A673 (cell line): ENCODE measurements around the gene ARHGEF1. TPM values are rescaled to one million over a fixed set of nuclear protein-coding genes. Genes with fewer than 3 reads are reported as not detected.
A peak's percentile ranks its signal among the peaks of the same experiment; 100 is the strongest.

ENCODE experiments used
- Bru-seq: library from RNA; stranded (reverse); fragments of 400-500 nt; gene quantifications from one replicate; lab custom pipeline; 2021; lab: Mats Ljungman, UMichigan
- BruChase-seq, 2 experiments: library from RNA; stranded (reverse); fragments of 400-500 nt; gene quantifications; one replicate each; lab custom pipeline; 2021; lab: Mats Ljungman, UMichigan
- BruUV-seq: library from RNA; stranded (reverse); fragments of 400-500 nt; replicated peaks from 2 replicates; lab custom pipeline; 2021; lab: Mats Ljungman, UMichigan
- CTCF ChIA-PET: fragments of 300-600 bp; sonication (Branson Sonifier 250); formaldehyde crosslinking; loops from one replicate; lab custom pipeline; 2022; ENCODE audit warnings: antibody characterized with exemption; lab: Charles Lee
- POLR2A ChIA-PET: fragments of 300-600 bp; sonication (Branson Sonifier 250); formaldehyde crosslinking; loops from one replicate; lab custom pipeline; 2022; ENCODE audit warnings: antibody characterized with exemption; ENCODE audit not compliant: low non-redundant PET; lab: Charles Lee
- DNase-seq: peaks from one replicate; pipeline ENCODE4 v3.0.0-alpha.2; 2015; ENCODE audit warnings: low spot score
- H3K27ac ChIP-seq: fragments of 200-600 bp; sonication (generic); 2 replicates; pipeline ENCODE4 v1.5.1; 2016; ENCODE audit warnings: mixed run types, low read depth, mild to moderate bottlenecking, mixed read lengths, antibody characterized with exemption, low read length; ENCODE audit not compliant: poor library complexity, severe bottlenecking
- H3K27me3 ChIP-seq: fragments of 200-600 bp; sonication (generic); replicated peaks from 2 replicates; pipeline ENCODE4 v1.6.1; 2017; ENCODE audit warnings: mixed run types, low read depth, mild to moderate bottlenecking, mixed read lengths, antibody characterized with exemption, low read length; ENCODE audit not compliant: insufficient read depth, poor library complexity
- H3K36me3 ChIP-seq: fragments of 200-600 bp; sonication (generic); 2 replicates; pipeline ENCODE4 v1.6.1; 2016; ENCODE audit warnings: mixed run types, mild to moderate bottlenecking, mixed read lengths, antibody characterized with exemption, low read length; ENCODE audit not compliant: insufficient read depth, poor library complexity, severe bottlenecking
- H3K4me1 ChIP-seq: fragments of 200-600 bp; sonication (generic); 2 replicates; pipeline ENCODE4 v1.6.1; 2017; ENCODE audit warnings: mixed run types, mild to moderate bottlenecking, mixed read lengths, antibody characterized with exemption, low read length; ENCODE audit not compliant: insufficient read depth, poor library complexity, severe bottlenecking
- H3K4me3 ChIP-seq: fragments of 200-600 bp; sonication (generic); 2 replicates; pipeline ENCODE4 v1.5.1; 2016; ENCODE audit warnings: low read depth, mixed run types, mild to moderate bottlenecking, mixed read lengths, low read length; ENCODE audit not compliant: poor library complexity, severe bottlenecking
- H3K9me3 ChIP-seq: fragments of 200-600 bp; sonication (generic); 2 replicates; pipeline ENCODE4 v1.6.1; 2016; ENCODE audit warnings: mixed run types, low read depth, mild to moderate bottlenecking, mixed read lengths, antibody characterized with exemption, low read length; ENCODE audit not compliant: poor library complexity, severe bottlenecking
- CTCF ChIP-seq: fragments of 300-800, 200-600 bp; sonication (generic); conservative IDR thresholded peaks from 2 replicates; pipeline ENCODE4 v1.5.1; 2017; ENCODE audit warnings: low read depth, mild to moderate bottlenecking, antibody characterized with exemption, low read length, moderate library complexity, mixed read lengths
- EZH2 ChIP-seq: fragments of 200-600 bp; sonication (generic); IDR thresholded peaks from 2 replicates; pipeline ENCODE4 v1.6.1; 2017; ENCODE audit warnings: borderline replicate concordance, low read depth, mild to moderate bottlenecking, mixed read lengths, antibody characterized with exemption, low read length; ENCODE audit not compliant: poor library complexity, severe bottlenecking
- intact Hi-C: fragments of 100-400 bp; cut with micrococcal nuclease; formaldehyde crosslinking; loops from one replicate; pipeline ENCODE4 v1.10.0; 2022; ENCODE audit not compliant: unreplicated experiment
- long read RNA-seq: library from polyadenylated mRNA; stranded (forward); transcript quantifications from one replicate; pipeline ENCODE4 v2.0.0, GENCODE V29; 2022
- total RNA-seq: library from RNA; stranded (reverse); gene quantifications from 2 replicates; pipeline ENCODE4 v1.2.3, GENCODE V29; 2021

Gene ARHGEF1
- 159 and 164 TPM in 2 replicates for total RNA-seq
- Bru-seq, nascent RNA = percentile 68 among the genes with signal in this experiment
- BruChase-seq, experiment 1, labeled RNA remaining after a 2-hour chase = percentile 73 among the genes with signal in this experiment
- BruChase-seq, experiment 2, labeled RNA remaining after a 6-hour chase = percentile 90 among the genes with signal in this experiment
- long read RNA-seq, transcript ARHGEF1-201 (29 exons, 3,171 nt) = minor isoform, 42 of 292 reads
- long read RNA-seq, transcript ARHGEF1-202 (28 exons, 3,091 nt) = minor isoform, 9 of 292 reads
- long read RNA-seq, transcript ARHGEF1-203 (29 exons, 3,243 nt) = major isoform, 84 of 292 reads
- long read RNA-seq, partial matches to known transcripts = 80 of 292 reads
- long read RNA-seq, other reads (novel, unspliced or antisense) = 71 of 292 reads

DNA sequence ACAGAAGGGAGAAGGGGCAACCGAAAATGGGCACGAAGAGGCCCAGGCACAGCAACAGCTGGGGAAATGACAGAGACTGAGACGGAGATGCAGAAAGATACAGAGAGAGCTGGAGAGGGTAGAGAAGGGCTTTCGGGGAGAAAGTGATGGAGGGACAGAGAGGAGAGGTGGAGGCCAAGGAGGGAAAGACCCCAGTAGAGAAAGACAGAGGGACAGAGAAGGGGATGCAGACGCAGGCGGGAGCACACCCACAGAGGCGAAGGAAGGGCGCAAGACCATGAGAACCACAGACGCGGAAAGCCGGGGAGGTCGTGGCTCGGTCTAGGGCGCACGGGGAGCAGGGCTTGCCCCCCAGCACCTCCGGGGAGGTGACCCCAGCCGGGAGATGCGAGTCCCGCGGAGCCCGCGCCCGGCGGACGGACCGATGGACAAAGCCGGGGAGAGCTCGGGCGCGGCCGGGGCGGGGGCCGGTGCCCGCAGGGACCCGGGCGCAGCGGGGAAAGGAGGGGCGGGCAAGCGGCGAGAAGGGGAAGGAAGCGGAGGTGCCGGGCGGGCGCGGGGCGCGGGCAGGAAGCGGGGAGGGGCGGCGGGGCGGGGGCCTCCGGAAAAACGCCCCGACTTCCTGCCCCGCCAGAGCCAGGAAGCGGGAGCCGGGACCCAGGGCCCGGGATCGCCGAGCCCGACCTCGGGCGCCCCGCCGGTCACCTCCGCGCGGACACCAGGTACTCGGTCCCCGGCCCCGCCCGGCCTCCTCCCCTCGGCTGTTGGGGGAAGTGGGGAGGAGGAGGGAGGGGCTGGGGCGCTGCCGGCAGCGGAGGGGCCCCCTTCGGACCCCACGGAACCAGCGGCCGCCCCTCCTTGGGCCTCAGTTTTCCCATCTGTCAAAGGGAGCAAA, at the start of gene ARHGEF1:
ARHGEF1 (plus strand) TSS at position 617 of the 895 bp plus-strand sequence. CDS start 4,899 bp downstream, outside the sequence.
- Histone ChIP-seq H3K36me3 (no peaks in the 10 kb centered on the region), H3K27me3 (no peaks in the 10 kb centered on the region), H3K4me1 (peaks cover 75% of the 10 kb centered on the region), H3K9me3 (no peaks in the 10 kb centered on the region), H3K4me3 (peak within 1 kb of the TSS; percentile 84), H3K27ac (peak within 1 kb of the TSS; percentile 91)
- ChIA-PET POLR2A (no interaction called here), CTCF (no interaction called here)
- intact Hi-C loops = loop anchor here (1.0 to 5.0 kb wide), 3 partner anchors 24 to 149 kb away; no protein-coding TSS in a partner anchor
- no TSS peak for BruUV-seq
- peak; percentile 56 for DNase-seq
- TF ChIP-seq EZH2 (no peak), CTCF (no peak)

- Histone ChIP-seq H3K27me3 (no peaks in the 10 kb centered on the region), H3K4me3 (no peak overlapping the region), H3K4me1 (no peaks in the 10 kb centered on the region), H3K36me3 (no peaks in the 10 kb centered on the region), H3K9me3 (no peaks in the 10 kb centered on the region), H3K27ac (no peak overlapping the region)
- no TSS peak for BruUV-seq
- no peak for TF ChIP-seq EZH2
- no peak for TF ChIP-seq CTCF
- CTCF ChIA-PET = interaction anchor here (0.6 kb wide), 1 partner anchor 21 kb away, joined by 5 read pairs; no protein-coding TSS in a partner anchor
- POLR2A ChIA-PET = no interaction called here
- intact Hi-C loops = no loop called here
- DNase-seq = no peak
These were observed 44.8 kb upstream of the ARHGEF1 start for GRCh38 chr19:41837981-41838708.

DNA sequence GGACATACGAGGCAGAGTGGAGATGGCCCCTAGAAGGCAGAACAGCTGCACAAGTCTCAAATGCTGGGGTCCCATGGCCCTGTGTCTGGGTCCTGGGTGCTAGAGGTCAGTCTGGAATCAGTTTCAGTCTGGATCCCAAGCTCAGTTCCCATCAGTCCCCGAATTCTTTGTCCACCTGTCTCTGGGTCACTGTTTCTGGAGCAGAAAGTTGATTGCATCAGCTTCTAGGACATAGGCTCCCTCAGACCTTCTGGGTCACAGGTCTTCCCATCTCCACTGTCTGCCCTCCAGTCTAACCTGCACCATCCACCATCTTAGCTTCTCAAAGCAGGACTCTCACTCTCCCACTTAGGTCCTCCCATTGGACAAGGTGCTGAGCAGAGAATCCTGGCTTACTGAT, 43.8 kb upstream of the ARHGEF1 start:
- no peaks in the 10 kb centered on the region for H3K36me3 ChIP-seq
- H3K4me1 ChIP-seq = no peaks in the 10 kb centered on the region
- CTCF ChIA-PET = interaction anchor here (0.7 kb wide), 1 partner anchor 552 kb away, joined by 5 read pairs; no protein-coding TSS in a partner anchor
- POLR2A ChIA-PET = no interaction called here
- H3K27ac ChIP-seq = no peak overlapping the region
- no peaks in the 10 kb centered on the region for H3K9me3 ChIP-seq
- no peak overlapping the region for H3K4me3 ChIP-seq
- no peaks in the 10 kb centered on the region for H3K27me3 ChIP-seq
- intact Hi-C loops = no loop called here
- DNase-seq = no peak
- no peak for TF ChIP-seq CTCF
- TF ChIP-seq EZH2 = no peak
- BruUV-seq = no TSS peak
